Activated CD8-positive, alpha-beta memory T cell treated with anti-CD3 and anti-CD28 coated beads, Interleukin-2, amount 50 U/mL, for 48 hours (primary cell): ENCODE data around the gene RFC2.

Experiments used
- DNase-seq: peaks from one replicate; pipeline ENCODE4 v3.0.0-alpha.2; 2020

The RFC2 gene

GRCh38 chr7:74185016-74185415, 69.2 kb downstream of the RFC2 start:
- no peak for DNase-seq

DNA sequence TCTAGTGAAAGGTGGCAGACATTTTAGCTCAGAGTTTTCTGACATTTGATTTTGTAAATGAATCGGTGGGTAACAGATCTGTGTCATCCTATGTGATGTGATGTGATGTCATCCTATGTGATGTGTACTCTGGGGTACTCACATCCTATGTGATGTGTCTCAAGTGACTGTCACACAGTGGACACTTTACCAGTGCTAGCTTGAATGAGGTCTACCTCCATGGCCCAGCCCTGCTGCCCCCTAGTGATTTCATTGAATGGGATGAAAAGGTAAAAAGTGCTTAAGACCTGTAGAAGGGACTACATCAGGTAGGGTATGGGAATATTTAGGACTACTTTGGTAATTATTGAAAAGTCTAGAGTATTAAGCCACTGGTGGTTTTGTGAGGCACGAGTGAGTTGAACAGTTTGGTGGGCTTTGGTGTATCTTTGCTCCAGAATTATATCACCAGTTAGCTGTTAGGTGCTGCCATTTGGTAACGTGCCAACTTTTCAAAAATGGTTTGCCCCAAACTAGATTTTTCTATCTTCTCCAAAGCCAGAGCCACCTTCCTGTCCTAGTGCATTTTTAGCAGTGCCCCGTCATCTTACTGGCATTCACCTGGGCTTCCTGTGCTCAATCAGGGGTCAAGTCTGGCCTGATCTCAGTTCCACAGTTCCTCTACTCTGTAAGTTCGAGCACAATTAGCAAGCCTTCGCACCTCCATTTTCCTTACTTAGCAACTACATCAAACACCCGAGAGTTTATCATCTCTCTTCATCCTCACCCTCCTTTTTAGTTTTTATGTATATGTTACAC, 70.3 kb downstream of the RFC2 start:
- no peak for DNase-seq

- DNase-seq, result no peak
Measured at GRCh38 chr7:74183142-74183541, 71.1 kb downstream of the RFC2 start.

DNA sequence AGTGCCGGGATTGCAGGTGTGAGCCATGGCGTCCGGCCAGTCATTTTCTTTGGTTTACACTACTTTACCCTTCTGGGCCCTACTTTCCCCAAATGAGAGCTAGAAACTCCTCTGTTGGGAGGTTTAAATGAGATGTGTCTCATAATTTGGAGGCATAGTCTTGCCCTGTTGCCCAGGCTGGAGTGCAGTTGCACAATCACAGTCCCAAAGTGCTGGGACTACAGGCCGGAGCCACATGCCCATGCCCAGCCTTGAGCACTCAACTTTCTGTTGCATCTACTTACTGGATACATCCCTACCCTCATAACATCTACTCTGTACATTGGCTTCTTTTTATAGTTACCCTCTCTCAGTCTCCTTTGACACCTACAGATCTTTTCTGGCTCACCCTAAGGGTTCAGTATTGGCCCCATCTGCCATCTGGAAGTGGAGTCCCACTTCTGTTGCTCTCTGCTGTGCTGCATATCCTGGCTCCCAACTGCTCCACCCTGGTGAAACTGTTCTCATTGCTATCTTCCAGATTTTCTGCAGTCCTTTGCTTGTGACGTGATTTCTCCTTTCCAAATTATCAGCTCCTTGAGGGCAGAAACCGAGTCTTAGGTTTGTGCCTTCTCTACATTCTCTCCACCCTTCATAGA, 71.6 kb downstream of the RFC2 start:
- no peak for DNase-seq

- no peak for DNase-seq
Measured at GRCh38 chr7:74181821-74182220, 72.4 kb downstream of the RFC2 start.
